Measurements from ENCODE around the gene SERP2. TPM values are rescaled to one million over a fixed set of nuclear protein-coding genes. Genes with fewer than 3 reads are reported as not detected.

The SERP2 gene
- total and polyA plus RNA-seq, 2 of the 13 experiments (the other 11 are each of a cell fraction or from before 2014, with no cell fraction given), result not detected

DNA sequence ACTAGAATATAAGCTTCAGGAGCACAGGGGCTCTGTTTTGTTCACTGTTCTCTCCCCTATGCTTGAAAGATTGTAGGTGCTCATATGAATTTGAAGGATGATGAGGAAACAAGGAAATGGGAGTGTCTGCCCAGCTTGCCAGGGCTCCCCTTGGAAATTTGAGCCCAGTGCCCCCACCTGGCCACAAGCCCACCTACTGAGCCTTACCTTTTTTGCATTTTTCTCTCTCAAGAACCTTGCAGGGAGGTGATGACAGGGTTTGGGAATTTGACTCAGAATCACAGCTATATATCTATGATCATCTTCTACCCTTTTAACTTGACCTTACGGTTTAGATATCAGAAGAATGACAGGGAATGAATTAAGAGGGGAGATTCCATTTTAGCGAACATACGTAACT, 33.8 kb downstream of the SERP2 start (continued):
- no peak for TF ChIP-seq ZNF790 (CRISPR knock-in tag; IDR thresholded peaks at IDR 0.05; ENCODE audit: borderline replicate concordance)
- TF ChIP-seq MEIS2 (CRISPR knock-in tag; IDR thresholded peaks at IDR 0.05), result no peak
- TF ChIP-seq BRD4 (CRISPR knock-in tag; IDR thresholded peaks at IDR 0.05), result no peak

DNA sequence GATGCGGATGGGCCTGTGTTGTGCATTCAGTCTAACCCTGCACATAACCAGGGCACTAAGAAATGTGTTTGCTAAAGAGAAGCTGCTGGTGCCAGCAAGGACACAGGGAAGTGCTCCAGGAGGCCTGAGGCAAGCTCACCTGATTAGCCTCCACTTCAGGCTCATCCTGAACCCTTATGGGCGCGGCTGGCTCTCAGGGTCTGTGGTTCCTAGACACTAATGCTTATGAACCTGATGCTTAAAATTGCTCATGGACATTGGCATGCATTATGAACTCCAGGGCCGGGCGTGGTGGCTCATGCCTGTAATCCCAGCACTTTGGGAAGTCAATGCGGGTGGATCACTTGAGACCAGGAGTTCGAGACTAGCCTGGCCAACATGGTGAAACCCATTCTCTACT, 34.3 kb downstream of the SERP2 start:
- CTCF ChIA-PET (ENCODE audit: low intra/inter-chr PET ratio, low total read pairs), result no interaction called here
- no TSS peak for BruUV-seq (replicated peaks)
- H3K4me3 ChIP-seq (replicated peaks in 1 of 3; ENCODE audit: insufficient read depth in 1 of 3, low read depth in 2 of 3, low read length in 3 of 3), result no peak overlapping the region
- TF ChIP-seq ZBTB3 (CRISPR knock-in tag; IDR thresholded peaks at IDR 0.05; ENCODE audit: borderline replicate concordance, low read depth), result no peak
- no peak for TF ChIP-seq RARG (CRISPR knock-in tag; IDR thresholded peaks at IDR 0.05; ENCODE audit: low read depth)
- TF ChIP-seq XRCC5 (optimal IDR thresholded peaks at IDR 0.05; ENCODE audit: low read length), result no peak
- no peak for TF ChIP-seq ZNF598 (CRISPR knock-in tag; IDR thresholded peaks at IDR 0.05; ENCODE audit: borderline replicate concordance)
- TF ChIP-seq, protein P1, sequence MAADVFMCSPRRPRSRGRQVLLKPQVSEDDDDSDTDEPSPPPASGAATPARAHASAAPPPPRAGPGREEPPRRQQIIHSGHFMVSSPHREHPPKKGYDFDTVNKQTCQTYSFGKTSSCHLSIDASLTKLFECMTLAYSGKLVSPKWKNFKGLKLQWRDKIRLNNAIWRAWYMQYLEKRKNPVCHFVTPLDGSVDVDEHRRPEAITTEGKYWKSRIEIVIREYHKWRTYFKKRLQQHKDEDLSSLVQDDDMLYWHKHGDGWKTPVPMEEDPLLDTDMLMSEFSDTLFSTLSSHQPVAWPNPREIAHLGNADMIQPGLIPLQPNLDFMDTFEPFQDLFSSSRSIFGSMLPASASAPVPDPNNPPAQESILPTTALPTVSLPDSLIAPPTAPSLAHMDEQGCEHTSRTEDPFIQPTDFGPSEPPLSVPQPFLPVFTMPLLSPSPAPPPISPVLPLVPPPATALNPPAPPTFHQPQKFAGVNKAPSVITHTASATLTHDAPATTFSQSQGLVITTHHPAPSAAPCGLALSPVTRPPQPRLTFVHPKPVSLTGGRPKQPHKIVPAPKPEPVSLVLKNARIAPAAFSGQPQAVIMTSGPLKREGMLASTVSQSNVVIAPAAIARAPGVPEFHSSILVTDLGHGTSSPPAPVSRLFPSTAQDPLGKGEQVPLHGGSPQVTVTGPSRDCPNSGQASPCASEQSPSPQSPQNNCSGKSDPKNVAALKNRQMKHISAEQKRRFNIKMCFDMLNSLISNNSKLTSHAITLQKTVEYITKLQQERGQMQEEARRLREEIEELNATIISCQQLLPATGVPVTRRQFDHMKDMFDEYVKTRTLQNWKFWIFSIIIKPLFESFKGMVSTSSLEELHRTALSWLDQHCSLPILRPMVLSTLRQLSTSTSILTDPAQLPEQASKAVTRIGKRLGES (CRISPR knock-in tag; IDR thresholded peaks at IDR 0.05; ENCODE audit: borderline replicate concordance), result no peak
- no peak for TF ChIP-seq ARNT2 (CRISPR knock-in tag; IDR thresholded peaks at IDR 0.05; ENCODE audit: low read depth)
- no peak for TF ChIP-seq MXI1 (IDR thresholded peaks at IDR 0.05; ENCODE audit: borderline replicate concordance, low read depth, low read length)
- TF ChIP-seq JUN (CRISPR knock-in tag; IDR thresholded peaks at IDR 0.05), result no peak
- no peak for TF ChIP-seq ZNF557 (CRISPR knock-in tag; IDR thresholded peaks at IDR 0.05)
- no peak for TF ChIP-seq CHCHD3 (CRISPR knock-in tag; IDR thresholded peaks at IDR 0.05)
- no peak for TF ChIP-seq CSRNP2 (CRISPR knock-in tag; conservative IDR thresholded peaks at IDR 0.05; ENCODE audit: low read depth)
- no peak for TF ChIP-seq GABPA (IDR thresholded peaks at IDR 0.05; ENCODE audit: low read depth, low read length)
- TF ChIP-seq GABPA (CRISPR knock-in tag; IDR thresholded peaks at IDR 0.05; ENCODE audit: low read depth), result no peak
- no peak for TF ChIP-seq KLF12 (CRISPR knock-in tag; IDR thresholded peaks at IDR 0.05; ENCODE audit: borderline replicate concordance)
- TF ChIP-seq, protein P2, sequence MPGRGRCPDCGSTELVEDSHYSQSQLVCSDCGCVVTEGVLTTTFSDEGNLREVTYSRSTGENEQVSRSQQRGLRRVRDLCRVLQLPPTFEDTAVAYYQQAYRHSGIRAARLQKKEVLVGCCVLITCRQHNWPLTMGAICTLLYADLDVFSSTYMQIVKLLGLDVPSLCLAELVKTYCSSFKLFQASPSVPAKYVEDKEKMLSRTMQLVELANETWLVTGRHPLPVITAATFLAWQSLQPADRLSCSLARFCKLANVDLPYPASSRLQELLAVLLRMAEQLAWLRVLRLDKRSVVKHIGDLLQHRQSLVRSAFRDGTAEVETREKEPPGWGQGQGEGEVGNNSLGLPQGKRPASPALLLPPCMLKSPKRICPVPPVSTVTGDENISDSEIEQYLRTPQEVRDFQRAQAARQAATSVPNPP (CRISPR knock-in tag; IDR thresholded peaks at IDR 0.05), result no peak
- TF ChIP-seq ATF1 (CRISPR knock-in tag; IDR thresholded peaks at IDR 0.05), result no peak

More for the DNA sequence above, 34.3 kb downstream of the SERP2 start:
- Histone ChIP-seq H3K9ac (ENCODE audit: insufficient read depth, low read depth, low read length) (no peak overlapping the region), H3K27me3 (ENCODE audit: control insufficient read depth in 1 of 2, insufficient read depth in 2 of 2, low read length in 2 of 2) (no peaks in the 10 kb centered on the region; a peak in 2 of 5 replicates), H3K27ac (ENCODE audit: extremely low read length, insufficient read depth, low read length) (no peak overlapping the region), H2AFZ (ENCODE audit: low read length) (no peak overlapping the region), H4K20me1 (ENCODE audit: insufficient read depth, low read length) (no peaks in the 10 kb centered on the region), H3K4me2 (ENCODE audit: low read depth, low read length) (no peak overlapping the region), H3K36me3 (replicated peaks in 1 of 2; ENCODE audit: control insufficient read depth in 1 of 2, insufficient read depth in 2 of 2, low read length in 2 of 2) (no peaks in the 10 kb centered on the region), H3K9me3 (ENCODE audit: low read length) (no peaks in the 10 kb centered on the region), H3K79me2 (ENCODE audit: insufficient read depth, low read length) (no peaks in the 10 kb centered on the region), H3K4me1 (ENCODE audit: insufficient read depth, low read length) (peaks cover 54% of the 10 kb centered on the region)
- WGBS (ENCODE audit: low lambda C conversion rate), result 77% methylated on average over 5 of the region's 7 CpGs
- in situ Hi-C loops (cut with HindIII; ENCODE audit: extremely low pct_ligation_motif_present, low pct_unique_long_range_greater_than_20kb) (no loop called here), intact Hi-C loops (cut with micrococcal nuclease; ENCODE audit: unreplicated experiment) (no loop called here)
- ATAC-seq (no peak), DNase-seq (ENCODE audit: low spot score) (no peak), FAIRE-seq (no peak)
- POLR2A ChIA-PET, result no interaction called here

All from HepG2 (cell line).